ENCODE measurements around the gene HOXA11.

GRCh38 chr7:27132214-27132613 is 52.8 kb downstream of the HOXA11 start:
- TF ChIP-seq CTCF (IDR thresholded peaks at IDR 0.05) (no peak), POLR2A (IDR thresholded peaks at IDR 0.05) (no peak)

All from heart left ventricle (tissue), 13 donors.